Coronary artery (tissue), 2 donors: Measurements from ENCODE around the gene GPHN.
"Not testable (repeated sequence)": the region's sequence is repeated elsewhere in the genome, so short reads cannot be mapped to it uniquely, and the experiment has no call there.

Source experiments
- DNase-seq: peaks from one replicate; pipeline ENCODE4 v3.0.0-alpha.2; 2017; ENCODE audit warnings: low spot score
- H3K27ac ChIP-seq, 2 donors: fragments of 200-600 bp; sonication (generic); one replicate each; pipeline ENCODE4 v1.5.1; 2016 to 2019
- H3K4me3 ChIP-seq: fragments of 200-600 bp; sonication (generic); 2 replicates; pipeline ENCODE4 v1.5.1; 2016; ENCODE audit warnings: mild to moderate bottlenecking, moderate library complexity
- TF ChIP-seq, protein P1 (sequence below): fragments of 200-600 bp; sonication (generic); IDR thresholded peaks from one replicate; pipeline ENCODE4 v1.5.1; 2019; ENCODE audit warnings: antibody characterized with exemption

GPHN gene

GRCh38 chr14:67031920-67032774 lies 524.2 kb downstream of the GPHN start:
- no peak for DNase-seq
- Histone ChIP-seq H3K4me3 (no peak overlapping the region), H3K27ac (no peak overlapping the region)
- TF ChIP-seq, protein P1, sequence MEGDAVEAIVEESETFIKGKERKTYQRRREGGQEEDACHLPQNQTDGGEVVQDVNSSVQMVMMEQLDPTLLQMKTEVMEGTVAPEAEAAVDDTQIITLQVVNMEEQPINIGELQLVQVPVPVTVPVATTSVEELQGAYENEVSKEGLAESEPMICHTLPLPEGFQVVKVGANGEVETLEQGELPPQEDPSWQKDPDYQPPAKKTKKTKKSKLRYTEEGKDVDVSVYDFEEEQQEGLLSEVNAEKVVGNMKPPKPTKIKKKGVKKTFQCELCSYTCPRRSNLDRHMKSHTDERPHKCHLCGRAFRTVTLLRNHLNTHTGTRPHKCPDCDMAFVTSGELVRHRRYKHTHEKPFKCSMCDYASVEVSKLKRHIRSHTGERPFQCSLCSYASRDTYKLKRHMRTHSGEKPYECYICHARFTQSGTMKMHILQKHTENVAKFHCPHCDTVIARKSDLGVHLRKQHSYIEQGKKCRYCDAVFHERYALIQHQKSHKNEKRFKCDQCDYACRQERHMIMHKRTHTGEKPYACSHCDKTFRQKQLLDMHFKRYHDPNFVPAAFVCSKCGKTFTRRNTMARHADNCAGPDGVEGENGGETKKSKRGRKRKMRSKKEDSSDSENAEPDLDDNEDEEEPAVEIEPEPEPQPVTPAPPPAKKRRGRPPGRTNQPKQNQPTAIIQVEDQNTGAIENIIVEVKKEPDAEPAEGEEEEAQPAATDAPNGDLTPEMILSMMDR = no peak

GRCh38 chr14:67045440-67045839 lies 537.5 kb downstream of the GPHN start:
- TF ChIP-seq, protein P1 = no peak
- Histone ChIP-seq H3K4me3 (no peak overlapping the region), H3K27ac (no peak overlapping the region)
- no peak for DNase-seq

DNA sequence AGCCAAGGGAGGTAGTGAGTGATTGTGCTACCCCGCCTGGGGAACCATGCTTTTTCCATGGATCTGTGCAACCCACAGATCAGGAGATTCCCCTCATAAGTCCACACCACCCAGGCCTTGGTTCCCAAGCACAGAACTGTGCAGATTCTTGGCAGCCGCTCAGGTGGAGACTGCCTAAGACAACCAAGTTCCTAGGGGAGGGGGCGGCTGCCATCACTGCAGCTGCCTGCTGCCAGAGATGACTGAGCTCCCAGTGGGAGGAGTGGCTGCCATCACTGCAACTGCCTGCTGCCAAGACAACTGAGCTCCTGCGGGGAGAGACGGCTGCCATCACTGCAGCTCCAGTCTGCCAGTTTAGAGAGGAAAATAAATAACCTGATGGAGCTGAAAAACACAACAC lies 542.9 kb downstream of the GPHN start:
- DNase-seq = no peak
- no peak overlapping the region for H3K27ac ChIP-seq

GRCh38 chr14:67056684-67057083 lies 548.7 kb downstream of the GPHN start:
- Histone ChIP-seq H3K4me3 (no peak overlapping the region), H3K27ac (no peak overlapping the region)
- no peak for DNase-seq
- TF ChIP-seq, protein P1 = no peak

More for the DNA sequence above, 542.9 kb downstream of the GPHN start:
- no peak overlapping the region for H3K4me3 ChIP-seq
- TF ChIP-seq, protein P1 = no peak

DNA sequence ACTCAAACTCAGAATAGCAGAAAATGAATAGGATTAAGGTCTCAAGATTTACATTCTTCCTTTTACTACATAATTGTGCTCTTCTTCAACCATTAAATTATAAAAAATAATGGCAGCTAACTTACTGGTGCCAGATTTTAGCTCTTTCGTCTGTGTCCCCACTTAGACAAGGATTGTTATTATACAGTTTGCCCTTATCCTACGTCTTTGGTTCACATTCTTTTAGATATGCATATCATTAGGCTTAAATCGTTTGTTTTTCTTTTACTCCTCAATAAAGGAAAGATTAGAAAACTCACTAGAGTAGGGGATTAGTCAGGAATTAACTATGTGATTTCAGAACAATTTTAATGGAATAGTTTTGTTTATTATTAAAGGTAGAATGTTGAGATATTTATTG lies 551.6 kb downstream of the GPHN start:
- Histone ChIP-seq H3K4me3 (no peak overlapping the region), H3K27ac (no peak overlapping the region)
- TF ChIP-seq, protein P1 = no peak
- no peak for DNase-seq

- Histone ChIP-seq H3K27ac (no peak overlapping the region), H3K4me3 (no peak overlapping the region)
- DNase-seq = no peak
- TF ChIP-seq, protein P1 = no peak
These were observed 552.6 kb downstream of the GPHN start for GRCh38 chr14:67060546-67060945.

GRCh38 chr14:67067070-67067814 lies 559.3 kb downstream of the GPHN start:
- DNase-seq, H3K4me3 ChIP-seq, H3K27ac ChIP-seq: not testable (repeated sequence)
